ENCODE data around the gene SRP9. TPM values are rescaled to one million over a fixed set of nuclear protein-coding genes. Genes with fewer than 3 reads are reported as not detected.
A peak's percentile ranks its signal among the peaks of the same experiment; 100 is the strongest.
"Not testable (repeated sequence)": the region's sequence is repeated elsewhere in the genome, so short reads cannot be mapped to it uniquely, and the experiment has no call there.

Gene SRP9
- total and polyA plus RNA-seq, 3 experiments from 2014 or later, result 293 to 339 (median 339) TPM

DNA sequence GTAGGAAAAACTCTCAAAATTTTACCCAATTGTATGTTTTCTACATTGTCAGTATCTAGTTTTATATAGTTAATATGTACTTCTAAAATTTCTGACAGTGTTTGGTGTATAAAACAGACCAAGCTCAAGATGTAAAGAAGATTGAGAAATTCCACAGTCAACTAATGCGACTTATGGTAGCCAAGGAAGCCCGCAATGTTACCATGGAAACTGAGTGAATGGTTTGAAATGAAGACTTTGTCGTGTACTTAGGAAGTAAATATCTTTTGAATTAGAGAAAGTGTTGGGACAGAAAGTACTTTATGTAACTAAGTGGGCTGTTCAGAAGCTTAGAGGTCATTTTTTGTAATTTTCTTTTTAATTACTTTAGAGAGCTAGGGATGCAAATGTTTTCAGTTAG lies 11.5 kb downstream of the SRP9 start:
- H3K27me3 ChIP-seq (ENCODE audit: insufficient read depth, low read length, poor library complexity, severe bottlenecking); H3K4me3 ChIP-seq (ENCODE audit: low read length); H3K4me1 ChIP-seq (ENCODE audit: insufficient read depth, low read length); H3K9me3 Mint-ChIP-seq; H3K27ac Mint-ChIP-seq; H3K4me3 Mint-ChIP-seq; H3K9me3 ChIP-seq (ENCODE audit: low read length); H3K27ac ChIP-seq (ENCODE audit: low read depth, low read length); POLR2A ChIA-PET; H3K27me3 Mint-ChIP-seq; DNase-seq: not testable (repeated sequence)
- Mint-ChIP-seq H3K4me1 (peaks cover 7 to 23% (median 23%) of the 10 kb centered on the region in 3 donors), H3K36me3 (peaks cover 16 to 76% (median 31%) of the 10 kb centered on the region in 3 donors)
- H3K36me3 ChIP-seq (ENCODE audit: insufficient read depth, low read length), result peaks cover 25% of the 10 kb centered on the region
- CTCF ChIA-PET, result interaction anchor here (1.8 kb wide), 1 partner anchor 11 kb away, joined by 14 read pairs; the partner anchor contains the start of gene SRP9

DNA sequence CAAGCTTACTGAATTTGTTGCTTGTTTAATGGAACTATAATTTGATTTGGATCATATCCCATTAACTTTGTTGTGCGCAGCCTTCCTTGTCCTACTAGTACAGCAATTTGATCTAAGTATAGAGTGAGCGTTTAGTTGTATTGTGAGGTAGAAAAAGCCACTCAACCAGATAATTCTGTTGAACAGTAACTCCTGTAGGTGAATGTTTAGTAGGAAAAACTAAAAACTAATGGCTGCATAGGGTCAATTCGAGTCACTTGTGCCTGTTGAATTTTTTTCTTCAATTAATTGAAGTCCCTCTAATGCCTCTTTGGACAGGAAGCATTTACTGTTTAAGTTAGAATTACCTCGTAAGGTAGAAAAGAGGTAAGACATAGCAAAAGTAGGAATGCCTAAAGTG lies 17.3 kb downstream of the SRP9 start:
- POLR2A ChIA-PET, result no interaction called here
- Histone ChIP-seq H3K27me3 (ENCODE audit: insufficient read depth, low read length, poor library complexity, severe bottlenecking) (no peaks in the 10 kb centered on the region), H3K27ac (ENCODE audit: low read depth, low read length) (no peak overlapping the region), H3K9me3 (ENCODE audit: low read length) (no peaks in the 10 kb centered on the region), H3K36me3 (ENCODE audit: insufficient read depth, low read length) (no peaks in the 10 kb centered on the region), H3K4me1 (ENCODE audit: insufficient read depth, low read length) (no peaks in the 10 kb centered on the region), H3K4me3 (ENCODE audit: low read length) (no peak overlapping the region)
- peaks cover 8 to 46% (median 24%) of the 10 kb centered on the region in 3 donors for H3K36me3 Mint-ChIP-seq
- CTCF ChIA-PET, result no interaction called here
- H3K9me3 Mint-ChIP-seq, result no peaks in the 10 kb centered on the region
- H3K4me1 Mint-ChIP-seq, result peaks cover 0 to 4% (median 0%) of the 10 kb centered on the region in 3 donors
- no peak for DNase-seq
- H3K27me3 Mint-ChIP-seq, result no peaks in the 10 kb centered on the region
- H3K27ac Mint-ChIP-seq, result peak overlapping the region in 1 of 8 donors; percentile 54
- H3K4me3 Mint-ChIP-seq, result no peak overlapping the region

DNA sequence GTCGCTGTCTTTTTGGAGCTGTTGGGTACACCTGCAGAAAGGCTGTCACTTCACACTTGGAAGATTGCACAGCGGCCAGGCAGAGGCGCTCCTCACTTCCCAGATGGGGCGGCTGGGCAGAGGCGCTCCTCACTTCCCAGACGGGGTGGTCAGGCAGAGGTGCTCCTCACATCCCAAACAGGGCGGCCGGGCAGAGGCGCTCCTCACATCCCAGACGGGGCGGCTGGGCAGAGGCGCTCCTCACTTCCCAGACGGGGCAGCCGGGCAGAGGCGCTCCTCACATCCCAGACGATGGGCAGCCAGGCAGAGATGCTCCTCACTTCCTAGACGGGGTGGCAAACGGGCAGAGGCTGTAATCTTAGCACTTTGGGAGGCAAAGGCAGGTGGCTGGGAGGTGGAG lies 18.5 kb downstream of the SRP9 start:
- CTCF ChIA-PET, result interaction anchor here (1.1 kb wide), 1 partner anchor 18 kb away, joined by 4 read pairs; the partner anchor contains the start of gene SRP9
- H3K9me3 Mint-ChIP-seq; H3K4me1 Mint-ChIP-seq; H3K27me3 ChIP-seq (ENCODE audit: insufficient read depth, low read length, poor library complexity, severe bottlenecking); H3K4me3 ChIP-seq (ENCODE audit: low read length); H3K9me3 ChIP-seq (ENCODE audit: low read length); H3K27ac ChIP-seq (ENCODE audit: low read depth, low read length); H3K4me3 Mint-ChIP-seq; H3K27ac Mint-ChIP-seq; H3K4me1 ChIP-seq (ENCODE audit: insufficient read depth, low read length); H3K27me3 Mint-ChIP-seq; POLR2A ChIA-PET; H3K36me3 ChIP-seq (ENCODE audit: insufficient read depth, low read length); DNase-seq: not testable (repeated sequence)
- H3K36me3 Mint-ChIP-seq, result peaks cover 8 to 37% (median 21%) of the 10 kb centered on the region in 3 donors

DNA sequence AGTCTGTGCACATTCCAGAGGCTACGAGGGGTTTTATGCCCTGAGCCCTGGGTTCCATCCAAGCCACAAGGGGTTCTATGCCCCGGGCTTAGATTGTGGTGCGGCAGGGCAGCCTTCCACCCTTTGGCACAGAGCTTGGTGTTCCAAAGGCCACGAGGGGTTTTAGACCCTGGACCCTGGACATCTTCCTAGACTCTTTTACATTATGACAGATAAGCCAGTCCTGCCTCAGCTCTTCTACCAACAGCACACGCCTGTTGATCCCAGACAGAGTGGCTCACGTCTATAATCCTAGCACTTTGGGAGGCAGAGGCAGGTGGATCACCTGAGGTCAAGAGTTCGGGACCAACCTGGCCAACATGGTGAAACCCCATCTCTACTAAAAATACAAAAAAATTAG lies 23.5 kb downstream of the SRP9 start:
- H3K27ac ChIP-seq (ENCODE audit: low read depth, low read length); H3K9me3 Mint-ChIP-seq; H3K9me3 ChIP-seq (ENCODE audit: low read length); H3K4me3 Mint-ChIP-seq; H3K36me3 Mint-ChIP-seq; POLR2A ChIA-PET; H3K27me3 ChIP-seq (ENCODE audit: insufficient read depth, low read length, poor library complexity, severe bottlenecking); H3K4me3 ChIP-seq (ENCODE audit: low read length); DNase-seq; H3K27me3 Mint-ChIP-seq; H3K4me1 Mint-ChIP-seq; H3K4me1 ChIP-seq (ENCODE audit: insufficient read depth, low read length); H3K36me3 ChIP-seq (ENCODE audit: insufficient read depth, low read length): not testable (repeated sequence)
- H3K27ac Mint-ChIP-seq, result peak overlapping the region in 2 of 8 donors; percentile 0 to 59
- CTCF ChIA-PET, result interaction anchor here (0.9 kb wide), 1 partner anchor 9 kb away, joined by 3 read pairs; no protein-coding TSS in a partner anchor

DNA sequence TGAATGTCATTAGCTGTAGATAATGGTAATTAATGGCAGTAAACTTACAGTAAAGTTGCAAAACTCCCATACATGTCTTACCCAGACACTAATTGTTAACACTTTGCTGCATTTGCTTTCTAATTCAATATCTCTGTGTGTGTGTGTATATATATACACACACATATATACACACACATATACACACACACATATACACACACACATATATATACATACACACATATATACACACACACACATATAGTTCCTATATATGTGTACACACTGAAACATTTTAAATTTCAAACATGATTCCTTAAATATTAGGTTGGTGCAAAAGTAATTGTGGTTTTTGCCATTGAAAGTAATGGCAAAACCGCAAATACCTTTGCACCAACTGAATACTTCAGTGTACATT lies 28.6 kb downstream of the SRP9 start:
- Mint-ChIP-seq H3K4me1 (peaks cover 7 to 14% (median 14%) of the 10 kb centered on the region in 3 donors), H3K27ac (no peak overlapping the region), H3K27me3 (peaks cover 2 to 3% of the 10 kb centered on the region in 2 donors), H3K4me3 (no peak overlapping the region), H3K9me3 (no peaks in the 10 kb centered on the region), H3K36me3 (no peaks in the 10 kb centered on the region)
- no peaks in the 10 kb centered on the region for H3K9me3 ChIP-seq (ENCODE audit: low read length)
- no peak for DNase-seq
- H3K27me3 ChIP-seq (ENCODE audit: insufficient read depth, low read length, poor library complexity, severe bottlenecking), result no peaks in the 10 kb centered on the region
- ChIA-PET POLR2A (no interaction called here), CTCF (interaction anchor here (1.0 kb wide), 1 partner anchor 106 kb away, joined by 3 read pairs; no protein-coding TSS in a partner anchor)
- H3K4me1 ChIP-seq (ENCODE audit: insufficient read depth, low read length), result no peaks in the 10 kb centered on the region
- no peaks in the 10 kb centered on the region for H3K36me3 ChIP-seq (ENCODE audit: insufficient read depth, low read length)
- no peak overlapping the region for H3K27ac ChIP-seq (ENCODE audit: low read depth, low read length)
- no peak overlapping the region for H3K4me3 ChIP-seq (ENCODE audit: low read length)

DNA sequence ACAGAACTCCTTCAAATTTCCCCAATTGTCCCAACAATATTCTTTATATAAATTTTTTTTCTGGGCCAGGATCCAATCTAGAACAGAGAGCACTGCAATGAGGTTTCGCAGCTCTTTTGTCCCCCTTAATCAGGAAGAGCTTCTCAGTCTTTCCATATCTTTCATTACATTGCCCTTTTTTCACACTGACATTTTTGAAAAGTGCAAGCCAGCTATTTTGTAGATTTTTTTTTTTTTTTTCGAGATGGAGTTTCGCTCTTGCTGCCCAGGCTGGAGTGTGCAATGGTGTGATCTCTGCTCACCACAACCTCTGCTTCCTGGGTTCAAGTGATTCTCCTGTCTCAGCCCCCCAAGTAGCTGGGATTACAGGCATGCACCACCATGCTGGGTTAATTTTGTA lies 29.1 kb downstream of the SRP9 start:
- H3K9me3 ChIP-seq (ENCODE audit: low read length); H3K27ac ChIP-seq (ENCODE audit: low read depth, low read length); H3K27me3 Mint-ChIP-seq; H3K36me3 Mint-ChIP-seq; H3K27ac Mint-ChIP-seq; POLR2A ChIA-PET; H3K27me3 ChIP-seq (ENCODE audit: insufficient read depth, low read length, poor library complexity, severe bottlenecking); H3K4me3 ChIP-seq (ENCODE audit: low read length); H3K4me1 ChIP-seq (ENCODE audit: insufficient read depth, low read length); H3K9me3 Mint-ChIP-seq; DNase-seq; H3K4me3 Mint-ChIP-seq; H3K36me3 ChIP-seq (ENCODE audit: insufficient read depth, low read length): not testable (repeated sequence)
- CTCF ChIA-PET, result interaction anchor here (1.0 kb wide), 1 partner anchor 105 kb away, joined by 3 read pairs; no protein-coding TSS in a partner anchor
- peaks cover 7 to 14% (median 14%) of the 10 kb centered on the region in 3 donors for H3K4me1 Mint-ChIP-seq

DNA sequence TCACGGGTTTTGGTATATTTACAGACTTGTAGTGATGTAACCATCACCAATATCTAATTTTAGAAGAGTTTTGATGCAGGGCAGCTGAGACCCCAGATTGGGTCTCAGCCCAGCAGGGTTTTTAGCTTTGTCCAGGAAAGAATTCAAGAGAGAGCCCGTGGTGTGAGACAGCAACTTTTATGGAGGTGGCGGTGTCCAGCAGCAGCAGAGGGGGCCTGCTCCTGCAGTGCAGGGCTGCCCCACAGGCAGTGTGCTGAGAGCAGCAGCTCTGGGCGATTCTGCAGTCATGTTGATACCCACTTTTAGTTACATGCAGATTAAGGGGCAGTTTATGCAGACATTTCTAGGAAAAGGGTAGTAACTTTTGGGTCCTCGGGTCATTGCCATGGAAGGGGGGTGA lies 30.5 kb downstream of the SRP9 start:
- Mint-ChIP-seq H3K27me3 (peaks cover 2 to 3% of the 10 kb centered on the region in 2 donors), H3K9me3 (no peaks in the 10 kb centered on the region), H3K36me3 (no peaks in the 10 kb centered on the region), H3K4me3 (peak overlapping the region in 4 of 7 donors; percentile 14 to 41 (median 20)), H3K27ac (no peak overlapping the region), H3K4me1 (peaks cover 7 to 14% (median 14%) of the 10 kb centered on the region in 3 donors)
- Histone ChIP-seq H3K27ac (ENCODE audit: low read depth, low read length) (no peak overlapping the region), H3K36me3 (ENCODE audit: insufficient read depth, low read length) (no peaks in the 10 kb centered on the region), H3K9me3 (ENCODE audit: low read length) (no peaks in the 10 kb centered on the region), H3K4me3 (ENCODE audit: low read length) (no peak overlapping the region), H3K4me1 (ENCODE audit: insufficient read depth, low read length) (no peaks in the 10 kb centered on the region), H3K27me3 (ENCODE audit: insufficient read depth, low read length, poor library complexity, severe bottlenecking) (no peaks in the 10 kb centered on the region)
- no peak for DNase-seq
- ChIA-PET POLR2A (no interaction called here), CTCF (no interaction called here)

DNA sequence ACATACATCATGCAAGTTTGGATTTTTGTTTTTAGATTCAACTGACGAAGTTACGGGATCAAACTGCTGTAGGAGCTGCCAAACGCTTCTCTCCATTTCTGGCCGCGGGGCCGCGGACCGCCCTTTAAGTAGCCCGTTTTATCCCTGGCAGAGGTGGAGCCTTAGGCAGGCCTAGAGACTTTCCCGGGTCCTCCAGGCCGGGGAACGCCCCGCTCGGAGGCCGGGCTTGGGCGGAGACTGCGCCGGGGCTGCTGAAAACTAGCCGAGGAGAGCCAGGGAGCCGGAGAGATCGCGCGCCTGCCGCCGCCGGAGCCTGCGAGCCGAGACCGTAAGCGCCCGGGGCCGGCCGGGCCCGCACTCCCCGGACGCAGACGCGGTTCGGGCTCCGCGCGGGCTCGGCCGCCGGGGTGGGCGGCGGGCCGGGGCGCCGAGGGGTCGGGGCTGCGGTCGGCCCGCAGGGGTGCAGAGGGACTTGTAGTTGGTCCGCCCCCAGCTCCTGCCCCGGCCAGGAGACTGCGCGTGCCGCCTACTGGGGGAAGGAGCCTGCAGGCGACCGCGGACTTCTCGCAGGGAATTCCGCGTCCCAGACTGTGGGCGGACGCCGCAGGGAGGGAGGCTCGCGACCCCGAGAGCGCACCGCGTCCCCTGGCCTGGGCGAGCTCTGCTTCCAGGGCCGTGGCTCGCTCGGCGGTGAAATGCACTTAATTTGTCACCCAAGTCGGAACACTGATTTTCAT lies 32.4 kb downstream of the SRP9 start, which contains the start of gene EPHX1:
TSS of gene EPHX1 (plus strand) at position 283 of the 737 bp plus-strand sequence. CDS start 18,606 bp downstream, outside the sequence.
- H3K27me3 Mint-ChIP-seq, result peaks cover 2 to 3% of the 10 kb centered on the region in 2 donors
- Histone ChIP-seq H3K4me1 (ENCODE audit: insufficient read depth, low read length) (no peaks in the 10 kb centered on the region), H3K36me3 (ENCODE audit: insufficient read depth, low read length) (no peaks in the 10 kb centered on the region), H3K9me3 (ENCODE audit: low read length) (no peaks in the 10 kb centered on the region), H3K27ac (ENCODE audit: low read depth, low read length) (no peak within 1 kb of the TSS), H3K4me3 (ENCODE audit: low read length) (peak within 1 kb of the TSS; percentile 41), H3K27me3 (ENCODE audit: insufficient read depth, low read length, poor library complexity, severe bottlenecking) (no peaks in the 10 kb centered on the region)
- peak within 1 kb of the TSS; percentile 78 to 89 (median 82) for H3K4me3 Mint-ChIP-seq
- DNase-seq, result peak; percentile 30 to 66 (median 41)
- H3K27ac Mint-ChIP-seq, result peak within 1 kb of the TSS in 4 of 8 donors; percentile 29 to 72 (median 53)
- POLR2A ChIA-PET, result interaction anchor here (0.7 kb wide), 1 partner anchor 141 kb away, joined by 4 read pairs; no protein-coding TSS in a partner anchor
- CTCF ChIA-PET, result interaction anchor here (0.6 to 1.6 kb wide), 2 partner anchors 30 to 32 kb away, joined by 4 read pairs; partner anchors contain the start of gene SRP9
- no peaks in the 10 kb centered on the region for H3K36me3 Mint-ChIP-seq
- H3K4me1 Mint-ChIP-seq, result peaks cover 7 to 14% (median 14%) of the 10 kb centered on the region in 3 donors
- H3K9me3 Mint-ChIP-seq, result no peaks in the 10 kb centered on the region

Data from CD8-positive, alpha-beta memory T cell (primary cell).